Endothelial cell of umbilical vein (primary cell): Measurements from ENCODE around the gene PLXNC1. TPM values are rescaled to one million over a fixed set of nuclear protein-coding genes. Genes with fewer than 3 reads are reported as not detected.

ENCODE experiments used
- BruUV-seq: library from RNA; stranded (reverse); fragments of 400-500 nt; replicated peaks from 2 replicates; lab custom pipeline; 2021; lab: Mats Ljungman, UMichigan
- CTCF ChIA-PET: fragments of 300-600, 350-600 bp; sonication (Branson Sonifier 250); formaldehyde crosslinking; loops from one replicate; lab custom pipeline; 2021; ENCODE audit warnings: antibody characterized with exemption, inconsistent platforms; lab: Charles Lee
- POLR2A ChIA-PET: fragments of 300-600, 350-600 bp; sonication (Branson Sonifier 250); formaldehyde crosslinking; loops from one replicate; lab custom pipeline; 2021; ENCODE audit warnings: antibody characterized with exemption, inconsistent platforms; lab: Charles Lee
- DNase-seq: peaks from one replicate; pipeline ENCODE4 v3.0.0-alpha.2; 2011; ENCODE audit warnings: low read depth, low spot score
- FAIRE-seq: peaks from 2 replicates; lab custom pipeline; 2011; peaks lifted over from hg19 to GRCh38; lab: Jason Lieb, UNC
- H2AFZ ChIP-seq: 2 replicates; pipeline ENCODE4 v1.6.0; 2012; ENCODE audit warnings: low read depth, low read length, control low read depth, inconsistent platforms
- H3K27ac ChIP-seq: 2 replicates; pipeline ENCODE4 v1.5.1; 2011; ENCODE audit warnings: low read depth, mild to moderate bottlenecking, control low read depth, low read length, moderate library complexity; ENCODE audit not compliant: insufficient read depth
- H3K27me3 ChIP-seq, 2 experiments: 2 replicates each; pipeline versions ENCODE4 v1.6.0 to v1.6.1; 2011; ENCODE audit warnings: low read length in 2 of 2, mixed read lengths in 1 of 2; ENCODE audit not compliant: control insufficient read depth in 2 of 2, insufficient read depth in 2 of 2
- H3K36me3 ChIP-seq, 2 experiments: 2 replicates in 1 of 2; 3 replicates in 1 of 2; pipeline ENCODE4 v1.5.1; 2011; ENCODE audit warnings: low read length in 2 of 2, mild to moderate bottlenecking in 1 of 2, moderate library complexity in 1 of 2; ENCODE audit not compliant: control insufficient read depth in 2 of 2, insufficient read depth in 2 of 2; ENCODE audit errors: extremely low read depth in 1 of 2
- H3K4me1 ChIP-seq: 3 replicates; pipeline ENCODE4 v1.5.1; 2011; ENCODE audit warnings: mild to moderate bottlenecking, low read length; ENCODE audit not compliant: control insufficient read depth, insufficient read depth; ENCODE audit errors: extremely low read depth
- H3K4me2 ChIP-seq: 2 replicates; pipeline ENCODE4 v1.6.1; 2011; ENCODE audit warnings: low read length, control low read depth, mixed read lengths; ENCODE audit not compliant: insufficient read depth
- H3K4me3 ChIP-seq, 3 experiments: fragments of 200-600 bp in 1 of 3; sonication (generic), shearing (Covaris generic) in 1 of 3; replicated peaks in 1 of 3; 2 replicates each; pipeline ENCODE4 v1.5.1; 2011 to 2016; ENCODE audit warnings: control low read depth in 3 of 3, low read length in 3 of 3, mild to moderate bottlenecking in 2 of 3, inconsistent platforms in 1 of 3, low read depth in 1 of 3, moderate library complexity in 1 of 3; ENCODE audit not compliant: insufficient read depth in 1 of 3
- H3K79me2 ChIP-seq: 2 replicates; pipeline ENCODE4 v1.6.0; 2012; ENCODE audit warnings: low read length, inconsistent platforms; ENCODE audit not compliant: control insufficient read depth, insufficient read depth
- H3K9ac ChIP-seq: replicated peaks from 2 replicates; pipeline ENCODE3; 2011; ENCODE audit warnings: low read length, control low read depth; ENCODE audit not compliant: insufficient read depth; ENCODE audit errors: extremely low read depth
- H3K9me1 ChIP-seq: replicated peaks from 3 replicates; pipeline ENCODE4 v1.6.0; 2011; ENCODE audit warnings: mild to moderate bottlenecking, low read length; ENCODE audit not compliant: control insufficient read depth, insufficient read depth; ENCODE audit errors: extremely low read depth
- H3K9me3 ChIP-seq: replicated peaks from 2 replicates; pipeline ENCODE4 v1.5.1; 2012; ENCODE audit warnings: low read length, inconsistent platforms; ENCODE audit not compliant: control insufficient read depth, insufficient read depth
- H4K20me1 ChIP-seq: replicated peaks from 2 replicates; pipeline ENCODE3; 2011; ENCODE audit warnings: mild to moderate bottlenecking, low read length; ENCODE audit not compliant: control insufficient read depth, insufficient read depth; ENCODE audit errors: extremely low read depth
- CTCF ChIP-seq, 2 donors: IDR thresholded peaks; 1 replicate in 1 of 2; 2 replicates in 1 of 2; pipeline ENCODE4 v1.5.1; 2011; ENCODE audit warnings: low read length in 2 of 2, mild to moderate bottlenecking in 2 of 2, moderate library complexity in 2 of 2, control low read depth in 1 of 2, inconsistent platforms in 1 of 2, low read depth in 1 of 2; ENCODE audit not compliant: insufficient read depth in 1 of 2; ENCODE audit errors: extremely low read depth in 1 of 2
- EZH2 ChIP-seq: IDR thresholded peaks from 2 replicates; pipeline ENCODE4 v1.6.1; 2012; ENCODE audit warnings: borderline replicate concordance, low read depth, mild to moderate bottlenecking, moderate library complexity, low read length, inconsistent platforms; ENCODE audit not compliant: severe bottlenecking
- FOS ChIP-seq: IDR thresholded peaks from 2 replicates; pipeline ENCODE4 v1.6.1; 2011; ENCODE audit warnings: mild to moderate bottlenecking, low read length, moderate library complexity, borderline replicate concordance; ENCODE audit not compliant: insufficient read depth
- GATA2 ChIP-seq: IDR thresholded peaks from 2 replicates; pipeline ENCODE4 v1.7.0; 2011; ENCODE audit warnings: low read depth, mild to moderate bottlenecking, moderate library complexity, mixed read lengths, low read length; ENCODE audit not compliant: insufficient read length, insufficient read depth
- JUN ChIP-seq: IDR thresholded peaks from 2 replicates; pipeline ENCODE4 v1.6.1; 2011; ENCODE audit warnings: borderline replicate concordance, low read depth; ENCODE audit not compliant: insufficient read length, insufficient read depth
- MAX ChIP-seq: IDR thresholded peaks from 2 replicates; pipeline ENCODE4 v1.6.1; 2011; ENCODE audit not compliant: insufficient read depth, insufficient read length
- MYC ChIP-seq: IDR thresholded peaks from one replicate; pipeline ENCODE4 v1.6.1; 2011; ENCODE audit warnings: mild to moderate bottlenecking, low read depth, low read length
- POLR2A ChIP-seq: IDR thresholded peaks from 2 replicates; pipeline ENCODE4 v1.6.1; 2012; ENCODE audit warnings: low read depth, mild to moderate bottlenecking, control low read depth, low read length
- POLR2AphosphoS5 ChIP-seq: IDR thresholded peaks from 2 replicates; pipeline ENCODE4 v1.6.1; 2012; ENCODE audit warnings: low read depth, mild to moderate bottlenecking, control low read depth, low read length, moderate library complexity; ENCODE audit not compliant: insufficient read depth
- dilution Hi-C: fragments of 300-500 bp; cut with MboI; formaldehyde crosslinking; loops from one replicate; pipeline ENCODE4 v1.15.0; 2019; ENCODE audit warnings: low sequenced_read_pairs; ENCODE audit not compliant: extremely low pct_ligation_motif_present
- intact Hi-C: fragments of 100-400 bp; cut with micrococcal nuclease; formaldehyde crosslinking; loops from one replicate; pipeline ENCODE4 v1.10.0; 2022
- polyA plus RNA-seq, 4 experiments: library from polyadenylated mRNA; depleted of rRNA in 3 of 4; stranded (reverse) in 3 of 4; unstranded in 1 of 4; fragments of >200 nt; gene quantifications; 2 replicates each; pipeline versions ENCODE4 v1.2.1 to v1.2.3, GENCODE V29; 2011 to 2012; ENCODE audit warnings: missing spikeins in 1 of 4
- total RNA-seq: library from RNA; stranded (reverse); gene quantifications from 2 replicates; pipeline ENCODE4 v1.2.3, GENCODE V29; 2021

The PLXNC1 gene
- total and polyA plus RNA-seq, 2 donors (not counting 3 experiments of a cell fraction or from before 2014, with no cell fraction given) = 0.04 TPM; not detected in 1

GRCh38 chr12:94299846-94300245 lies 151.5 kb downstream of the PLXNC1 start:
- BruUV-seq = no TSS peak
- Histone ChIP-seq H3K9me3 (no peaks in the 10 kb centered on the region), H3K36me3 (no peaks in the 10 kb centered on the region), H3K79me2 (no peaks in the 10 kb centered on the region), H3K4me3 (no peak overlapping the region), H3K9me1 (no peaks in the 10 kb centered on the region), H3K9ac (no peak overlapping the region), H3K27ac (no peak overlapping the region), H4K20me1 (no peaks in the 10 kb centered on the region), H3K4me1 (no peaks in the 10 kb centered on the region), H3K4me2 (no peak overlapping the region), H2AFZ (no peak overlapping the region), H3K27me3 (no peaks in the 10 kb centered on the region)
- dilution Hi-C loops (no loop called here), intact Hi-C loops (no loop called here)
- no peak for FAIRE-seq
- ChIA-PET CTCF (no interaction called here), POLR2A (no interaction called here)
- no peak for DNase-seq
- no peak for TF ChIP-seq CTCF (IDR thresholded peaks at IDR 0.05; ENCODE audit: extremely low read depth in 1 of 2, insufficient read depth in 1 of 2, low read depth in 1 of 2, low read length in 2 of 2)
- TF ChIP-seq MAX = no peak
- no peak for TF ChIP-seq FOS

- Histone ChIP-seq H3K36me3 (no peaks in the 10 kb centered on the region), H3K9me1 (no peaks in the 10 kb centered on the region), H3K79me2 (no peaks in the 10 kb centered on the region), H3K4me1 (peaks cover 9% of the 10 kb centered on the region), H3K27me3 (no peaks in the 10 kb centered on the region), H3K4me2 (no peak overlapping the region), H3K9me3 (no peaks in the 10 kb centered on the region), H3K4me3 (no peak overlapping the region), H4K20me1 (peaks cover 5% of the 10 kb centered on the region), H3K9ac (no peak overlapping the region), H2AFZ (no peak overlapping the region), H3K27ac (no peak overlapping the region)
- FAIRE-seq (no peak), DNase-seq (no peak)
- ChIA-PET CTCF (no interaction called here), POLR2A (no interaction called here)
- dilution Hi-C loops = no loop called here
- BruUV-seq = no TSS peak
- intact Hi-C loops = no loop called here
- TF ChIP-seq POLR2A (no peak), EZH2 (no peak), MAX (no peak), FOS (no peak), JUN (no peak), POLR2AphosphoS5 (no peak), GATA2 (no peak), MYC (no peak), CTCF (IDR thresholded peaks at IDR 0.05; ENCODE audit: extremely low read depth in 1 of 2, insufficient read depth in 1 of 2, low read depth in 1 of 2, low read length in 2 of 2) (no peak)
Observed at GRCh38 chr12:94304012-94304411, 155.6 kb downstream of the PLXNC1 start.
